Measurements from ENCODE around the gene TRIM7. TPM values are rescaled to one million over a fixed set of nuclear protein-coding genes. Genes with fewer than 3 reads are reported as not detected.

TRIM7 gene
- total and polyA plus RNA-seq, 9 of the 15 experiments (the other 6 are each of a cell fraction or from before 2014, with no cell fraction given): 2.6 to 14.9 (median 8.9) TPM

DNA sequence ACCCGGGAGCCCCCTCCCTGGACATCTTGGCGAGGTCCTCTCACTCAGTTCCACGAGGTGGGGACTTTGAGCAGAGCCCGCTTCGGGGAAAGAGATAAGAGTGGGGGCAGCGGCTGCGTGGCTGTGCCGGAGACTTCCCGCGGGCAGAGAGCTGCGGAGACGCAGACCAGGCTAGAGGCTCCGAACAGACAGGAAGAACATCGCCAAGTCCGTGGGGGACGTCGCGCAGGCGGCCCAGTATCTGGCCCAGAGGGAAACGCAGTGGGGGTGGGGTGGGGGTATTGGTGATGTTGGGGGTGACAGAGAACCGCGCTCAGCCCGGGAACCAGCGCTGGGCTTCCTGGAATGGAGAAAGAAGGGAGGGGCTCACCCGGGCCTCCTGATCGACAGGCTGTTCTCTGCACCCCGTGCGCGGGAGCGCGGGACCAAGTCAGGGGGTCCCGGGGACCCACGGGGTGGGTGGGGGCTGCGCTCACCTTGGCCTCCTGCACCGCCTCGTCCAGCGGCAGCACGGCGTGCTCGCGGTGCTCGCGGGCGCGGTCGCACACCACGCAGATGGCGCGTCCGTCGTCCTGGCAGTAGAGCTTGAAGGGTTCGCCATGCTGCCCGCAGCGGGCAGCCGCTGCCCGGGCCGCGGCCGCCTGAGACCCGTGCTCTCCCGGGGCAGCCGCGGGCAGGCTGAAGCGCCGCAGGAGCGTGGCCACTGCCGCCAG, 727 bp downstream of the TRIM7 start (continued):
- TF ChIP-seq, protein P1, sequence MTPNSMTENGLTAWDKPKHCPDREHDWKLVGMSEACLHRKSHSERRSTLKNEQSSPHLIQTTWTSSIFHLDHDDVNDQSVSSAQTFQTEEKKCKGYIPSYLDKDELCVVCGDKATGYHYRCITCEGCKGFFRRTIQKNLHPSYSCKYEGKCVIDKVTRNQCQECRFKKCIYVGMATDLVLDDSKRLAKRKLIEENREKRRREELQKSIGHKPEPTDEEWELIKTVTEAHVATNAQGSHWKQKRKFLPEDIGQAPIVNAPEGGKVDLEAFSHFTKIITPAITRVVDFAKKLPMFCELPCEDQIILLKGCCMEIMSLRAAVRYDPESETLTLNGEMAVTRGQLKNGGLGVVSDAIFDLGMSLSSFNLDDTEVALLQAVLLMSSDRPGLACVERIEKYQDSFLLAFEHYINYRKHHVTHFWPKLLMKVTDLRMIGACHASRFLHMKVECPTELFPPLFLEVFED (CRISPR knock-in tag; conservative IDR thresholded peaks at IDR 0.05): no peak
- TF ChIP-seq, protein P2, sequence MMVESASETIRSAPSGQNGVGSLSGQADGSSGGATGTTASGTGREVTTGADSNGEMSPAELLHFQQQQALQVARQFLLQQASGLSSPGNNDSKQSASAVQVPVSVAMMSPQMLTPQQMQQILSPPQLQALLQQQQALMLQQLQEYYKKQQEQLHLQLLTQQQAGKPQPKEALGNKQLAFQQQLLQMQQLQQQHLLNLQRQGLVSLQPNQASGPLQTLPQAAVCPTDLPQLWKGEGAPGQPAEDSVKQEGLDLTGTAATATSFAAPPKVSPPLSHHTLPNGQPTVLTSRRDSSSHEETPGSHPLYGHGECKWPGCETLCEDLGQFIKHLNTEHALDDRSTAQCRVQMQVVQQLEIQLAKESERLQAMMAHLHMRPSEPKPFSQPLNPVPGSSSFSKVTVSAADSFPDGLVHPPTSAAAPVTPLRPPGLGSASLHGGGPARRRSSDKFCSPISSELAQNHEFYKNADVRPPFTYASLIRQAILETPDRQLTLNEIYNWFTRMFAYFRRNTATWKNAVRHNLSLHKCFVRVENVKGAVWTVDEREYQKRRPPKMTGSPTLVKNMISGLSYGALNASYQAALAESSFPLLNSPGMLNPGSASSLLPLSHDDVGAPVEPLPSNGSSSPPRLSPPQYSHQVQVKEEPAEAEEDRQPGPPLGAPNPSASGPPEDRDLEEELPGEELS (CRISPR knock-in tag; IDR thresholded peaks at IDR 0.05; ENCODE audit: borderline replicate concordance): no peak
- TF ChIP-seq GATAD2A (IDR thresholded peaks at IDR 0.05) (no peak), NFIX (CRISPR knock-in tag; IDR thresholded peaks at IDR 0.05; ENCODE audit: low read depth) (no peak)
- TF ChIP-seq, protein P3, sequence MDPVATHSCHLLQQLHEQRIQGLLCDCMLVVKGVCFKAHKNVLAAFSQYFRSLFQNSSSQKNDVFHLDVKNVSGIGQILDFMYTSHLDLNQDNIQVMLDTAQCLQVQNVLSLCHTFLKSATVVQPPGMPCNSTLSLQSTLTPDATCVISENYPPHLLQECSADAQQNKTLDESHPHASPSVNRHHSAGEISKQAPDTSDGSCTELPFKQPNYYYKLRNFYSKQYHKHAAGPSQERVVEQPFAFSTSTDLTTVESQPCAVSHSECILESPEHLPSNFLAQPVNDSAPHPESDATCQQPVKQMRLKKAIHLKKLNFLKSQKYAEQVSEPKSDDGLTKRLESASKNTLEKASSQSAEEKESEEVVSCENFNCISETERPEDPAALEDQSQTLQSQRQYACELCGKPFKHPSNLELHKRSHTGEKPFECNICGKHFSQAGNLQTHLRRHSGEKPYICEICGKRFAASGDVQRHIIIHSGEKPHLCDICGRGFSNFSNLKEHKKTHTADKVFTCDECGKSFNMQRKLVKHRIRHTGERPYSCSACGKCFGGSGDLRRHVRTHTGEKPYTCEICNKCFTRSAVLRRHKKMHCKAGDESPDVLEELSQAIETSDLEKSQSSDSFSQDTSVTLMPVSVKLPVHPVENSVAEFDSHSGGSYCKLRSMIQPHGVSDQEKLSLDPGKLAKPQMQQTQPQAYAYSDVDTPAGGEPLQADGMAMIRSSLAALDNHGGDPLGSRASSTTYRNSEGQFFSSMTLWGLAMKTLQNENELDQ (CRISPR knock-in tag; IDR thresholded peaks at IDR 0.05; ENCODE audit: borderline replicate concordance): no peak
